A549 treated with DMSO at 1 μM for 4 hours (cell line): ENCODE results near the gene LRRC63. TPM values are rescaled to one million over a fixed set of nuclear protein-coding genes. Genes with fewer than 3 reads are reported as not detected.

ENCODE experiments used
- total RNA-seq: library from RNA; stranded (reverse); fragments of 200-300 nt; extraction: Qiagen RNA extraction; gene quantifications from 5 replicates; pipeline ENCODE4 v1.2.3, GENCODE V29; 2022; ENCODE audit warnings: low read depth

Gene LRRC63, protein sequence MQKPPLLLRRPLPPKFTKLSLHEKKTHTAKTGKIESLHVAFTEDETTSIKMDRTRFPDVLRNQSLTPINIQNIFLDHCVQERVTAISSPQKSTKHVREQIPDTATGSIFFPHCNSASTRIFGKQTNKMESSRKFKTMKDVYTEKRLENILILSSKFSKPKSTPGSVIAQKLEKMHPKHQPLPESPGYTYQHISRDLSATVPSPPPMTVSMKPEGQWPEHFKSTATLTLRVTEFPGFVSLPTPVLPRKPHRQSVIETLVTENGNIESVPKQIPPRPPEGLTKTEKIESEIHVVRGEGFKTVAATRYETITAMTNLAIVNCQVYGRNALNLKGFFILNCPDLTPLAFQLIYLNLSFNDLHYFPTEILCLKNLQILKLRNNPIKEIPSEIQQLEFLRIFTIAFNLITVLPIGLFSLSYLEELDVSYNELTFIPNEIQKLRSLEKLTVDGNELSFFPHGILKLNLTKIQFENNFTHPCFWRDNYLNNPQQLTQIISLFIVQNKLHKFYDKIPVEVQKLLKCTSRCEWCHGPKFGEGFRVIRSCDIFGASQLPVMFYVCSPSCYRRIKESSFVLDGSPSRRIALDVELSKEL
- not detected in 5 replicates for total RNA-seq

DNA sequence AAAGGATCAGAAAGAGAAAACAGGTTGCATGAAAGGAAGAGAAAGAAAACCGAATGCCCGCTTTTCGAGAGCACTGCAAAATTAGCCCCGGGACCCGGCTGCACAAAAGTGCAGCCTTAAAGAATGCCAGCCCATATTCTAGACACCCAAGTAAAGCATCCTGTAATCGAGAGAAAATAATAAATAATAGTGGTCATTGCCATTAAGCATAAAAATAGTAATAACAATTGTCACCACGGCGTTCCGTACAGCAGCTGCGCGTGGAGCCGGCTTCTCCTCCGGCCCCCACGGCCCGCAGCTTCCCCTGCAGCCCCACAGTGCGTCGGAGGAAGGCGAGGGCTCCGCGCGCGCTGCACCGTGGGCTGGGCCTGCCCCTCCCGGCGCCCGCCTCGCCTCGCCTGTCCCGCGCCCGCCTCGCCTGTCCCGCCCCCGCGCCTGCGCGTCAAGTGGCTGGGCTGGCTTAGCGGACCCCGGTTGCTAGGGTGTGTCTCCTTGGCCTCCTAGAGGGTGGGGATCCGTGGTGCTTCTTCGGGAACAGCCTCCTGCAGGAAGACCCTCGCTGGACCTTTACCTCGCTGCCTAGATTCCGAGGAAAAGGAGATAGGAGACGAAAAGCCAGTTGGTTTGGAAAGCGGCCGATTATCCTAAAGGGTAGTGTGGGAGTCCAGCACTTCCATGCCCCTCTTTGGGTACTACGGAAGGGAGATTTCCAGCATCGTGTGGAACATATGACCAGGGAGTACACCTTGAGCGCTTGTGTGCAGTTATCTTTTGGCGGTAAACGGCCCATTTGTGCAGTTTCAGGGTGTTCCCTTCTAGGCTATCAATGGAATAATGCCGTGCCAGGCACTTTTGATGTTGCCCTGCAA is at the start of gene LRRC63:
TSS of gene LRRC63 (plus strand) at position 446 of the 869 bp plus-strand sequence. CDS start 1,107 bp downstream, outside the sequence.

DNA sequence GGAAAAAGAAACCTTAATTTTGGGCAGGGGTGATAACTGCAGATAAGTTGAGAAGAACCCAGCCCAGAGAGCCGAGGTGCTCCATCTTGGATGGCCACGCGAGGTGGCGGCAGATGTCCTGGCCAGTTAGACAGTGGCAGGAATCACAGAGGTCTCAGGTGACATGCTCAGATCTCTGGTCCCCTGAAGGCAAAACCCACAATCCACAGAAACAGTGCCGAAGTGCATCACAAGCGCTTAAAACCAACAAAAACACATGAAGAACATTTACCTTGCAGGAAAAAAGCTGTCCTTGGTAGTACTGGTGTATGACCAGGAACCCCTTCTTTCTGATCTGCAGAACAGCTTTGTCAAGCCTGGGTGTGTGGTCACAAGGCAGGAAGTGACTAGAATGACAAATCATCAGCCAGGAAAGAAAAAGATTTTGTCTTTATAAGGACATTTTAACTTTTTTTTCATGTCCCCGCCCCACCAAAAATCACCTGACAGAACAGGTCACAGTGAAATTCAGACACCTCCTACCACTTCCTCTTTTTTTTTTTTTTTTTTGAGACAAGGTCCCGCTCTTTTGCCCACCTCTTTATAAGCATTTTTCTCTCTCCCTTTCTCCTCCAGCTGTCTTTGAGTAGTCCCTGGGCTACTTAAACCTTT is 29.8 kb upstream of the LRRC63 start, which contains the start of gene LCP1:
TSS of gene LCP1 (minus strand) at position 338 of the 651 bp plus-strand sequence. CDS start 22,515 bp downstream, outside the sequence.

Other genes starting within 250 kb of the LRRC63 start
- gene ZC3H13, start 159.2 kb upstream of the LRRC63 start, total RNA-seq, result 13.4 to 18.5 TPM (median 17.4 TPM) in 5 replicates
- not detected in 5 replicates for gene CPB2, start 106.9 kb upstream of the LRRC63 start, total RNA-seq
- gene LCP1, start 29.8 kb upstream of the LRRC63 start, total RNA-seq, result 0.14 to 0.26 TPM (median 0.21 TPM) in 5 replicates
- 0.05 to 0.23 TPM (median 0.07 TPM) in 3 of 5 replicates, not detected in the others for gene RUBCNL, start 175.3 kb downstream of the LRRC63 start, total RNA-seq